OCI-LY3 (cell line): Measurements from ENCODE around the gene LHFPL3.

ENCODE experiments used
- CTCF ChIP-seq: fragments of 200-600, 300-600 bp; sonication (generic); IDR thresholded peaks from 2 replicates; pipeline ENCODE4 v1.5.1; 2014; ENCODE audit warnings: antibody characterized with exemption, low read length, low read depth
- EZH2phosphoT487 ChIP-seq: fragments of 200-600 bp; shearing (Covaris generic); IDR thresholded peaks from 2 replicates; pipeline ENCODE4 v1.6.1; 2018; ENCODE audit warnings: antibody characterized with exemption, mixed run types, low read depth

- no peak for TF ChIP-seq CTCF
- TF ChIP-seq EZH2phosphoT487: no peak
Observed at GRCh38 chr7:104823177-104823576, 494.8 kb downstream of the LHFPL3 start.
